ENCODE data around the gene ACCS.

The ACCS gene

DNA sequence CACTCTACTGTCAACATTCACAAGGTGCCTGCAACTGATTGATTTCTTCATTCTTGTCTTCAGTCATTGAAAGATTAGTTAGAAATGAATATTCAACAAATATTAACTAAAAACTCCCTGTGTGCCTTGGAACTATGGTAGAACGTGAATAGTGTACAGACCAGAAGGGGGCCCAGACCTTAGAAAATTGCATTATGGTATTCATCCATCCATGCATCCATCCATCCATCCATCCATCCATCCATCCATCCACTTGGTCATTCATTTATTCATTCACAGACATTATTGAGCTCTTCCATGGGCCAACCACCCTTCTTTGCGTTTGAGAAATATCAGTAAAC lies 28.4 kb upstream of the ACCS start:
- no peak for DNase-seq

GRCh38 chr11:44043157-44043556 lies 22.9 kb upstream of the ACCS start:
- DNase-seq = no peak

GRCh38 chr11:44046182-44046581 lies 19.9 kb upstream of the ACCS start:
- no peak for DNase-seq

DNA sequence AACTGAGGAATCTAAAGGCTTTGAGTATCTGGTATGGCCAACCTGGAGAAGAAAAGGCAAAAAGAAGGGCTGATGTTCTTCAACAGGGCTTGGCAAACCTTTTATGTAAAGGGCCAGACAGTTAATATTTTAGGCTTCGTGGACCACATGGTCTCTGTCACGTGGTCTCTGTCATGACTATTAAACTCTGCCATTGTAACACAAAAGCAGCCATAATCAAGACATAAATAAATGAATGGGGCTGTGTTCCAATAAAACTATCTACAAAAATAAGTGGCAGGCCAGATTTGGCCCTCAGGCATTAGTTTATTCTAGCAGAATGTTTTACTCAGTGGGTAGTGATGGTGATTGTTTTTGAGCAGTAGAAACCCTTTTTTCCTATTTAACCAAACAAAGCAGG lies 18.8 kb upstream of the ACCS start:
- DNase-seq = no peak

DNA sequence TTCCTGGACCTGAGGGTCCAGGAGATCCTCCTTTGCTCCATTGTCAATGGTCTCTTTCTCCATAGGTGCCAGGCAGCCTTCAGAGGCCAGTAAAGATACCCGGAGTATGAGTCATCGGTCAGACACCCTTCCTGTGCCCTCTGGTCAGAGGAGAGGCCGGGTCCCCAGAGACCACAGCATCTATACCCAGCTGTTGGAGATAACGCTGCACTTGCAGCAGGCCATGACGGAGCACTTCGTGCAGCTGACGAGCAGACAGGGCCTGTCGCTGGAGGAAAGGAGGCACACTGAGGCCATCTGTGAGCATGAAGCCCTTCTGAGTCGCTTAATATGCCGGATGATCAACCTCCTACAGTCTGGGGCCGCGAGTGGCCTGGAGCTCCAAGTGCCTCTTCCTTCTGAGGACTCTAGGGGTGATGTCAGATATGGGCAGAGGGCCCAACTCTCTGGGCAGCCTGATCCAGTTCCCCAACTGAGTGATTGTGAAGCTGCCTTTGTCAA lies 18.1 kb upstream of the ACCS start, which contains the start of gene ACCSL:
Gene ACCSL, plus strand, starts transcription at position 51 of the 501 bp plus-strand sequence. Its CDS starts 56 bp downstream, at position 107.
- DNase-seq = peak in 24 of 56 donors; percentile 2 to 52 (median 24)

DNA sequence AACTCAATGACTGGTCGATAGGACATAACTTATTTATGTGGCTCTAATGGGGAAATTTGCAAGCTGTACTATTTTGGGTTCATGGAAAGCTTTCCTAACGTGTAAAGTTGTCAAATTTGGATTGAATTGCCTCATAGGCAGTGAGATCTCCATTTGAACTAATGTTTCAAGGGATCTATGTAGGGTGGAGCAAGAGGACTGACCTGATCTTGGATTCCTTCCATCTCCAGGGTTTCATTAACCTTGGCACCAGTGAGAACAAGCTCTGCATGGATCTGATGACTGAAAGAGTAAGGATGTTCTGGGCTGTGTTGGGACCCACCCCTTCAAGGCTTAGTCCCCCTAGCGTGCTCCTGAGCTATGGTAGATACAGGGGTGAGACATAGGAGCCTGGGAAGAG lies 16.2 kb upstream of the ACCS start:
- DNase-seq = no peak

DNA sequence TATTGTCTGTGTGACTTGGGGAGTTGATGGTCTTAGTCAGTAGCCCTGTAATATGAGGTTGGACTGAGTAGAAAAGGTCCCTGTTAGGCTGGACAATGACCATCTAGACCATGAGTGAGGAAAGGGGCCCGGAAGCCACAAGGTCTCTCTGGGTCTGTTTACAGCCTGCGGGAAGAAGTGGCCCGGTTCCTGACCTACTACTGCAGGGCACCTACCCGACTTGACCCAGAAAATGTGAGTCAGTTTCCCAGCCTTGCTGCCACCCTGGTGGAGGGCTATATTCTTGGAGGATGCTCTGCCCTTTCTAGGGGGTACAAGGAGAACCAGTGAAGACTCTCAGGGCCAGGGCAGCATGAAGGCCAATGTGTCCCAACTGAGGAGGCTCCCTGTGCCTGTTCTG lies 14.9 kb upstream of the ACCS start:
- DNase-seq = no peak

GRCh38 chr11:44057340-44057739 lies 8.7 kb upstream of the ACCS start:
- DNase-seq = no peak

GRCh38 chr11:44058275-44058674 lies 7.8 kb upstream of the ACCS start:
- no peak for DNase-seq

GRCh38 chr11:44065161-44065661 lies 859 bp upstream of the ACCS start:
- DNase-seq = no peak

- DNase-seq = no peak
Measured at GRCh38 chr11:44066732-44067141, 667 bp downstream of the ACCS start.

GRCh38 chr11:44067266-44067665 lies 1.2 kb downstream of the ACCS start:
- no peak for DNase-seq

DNA sequence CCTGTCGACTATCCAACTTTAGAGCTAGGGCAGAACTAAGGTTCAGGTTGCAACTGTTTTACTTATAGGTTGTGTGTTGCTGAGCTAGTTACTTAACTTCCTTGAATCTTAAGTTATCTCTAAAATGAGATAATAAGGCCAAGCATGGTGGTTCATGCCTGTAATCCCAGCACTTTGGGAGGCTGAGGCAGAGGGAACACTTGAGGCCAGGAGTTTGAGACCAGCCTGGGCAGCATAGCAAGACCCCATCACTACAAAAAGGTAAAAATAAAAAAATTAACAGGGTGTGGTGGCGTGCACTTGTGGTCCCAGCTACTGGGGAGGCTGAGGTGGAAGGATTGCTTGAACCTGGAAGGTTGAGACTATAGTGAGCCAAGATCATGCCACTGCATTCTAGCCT lies 2.1 kb downstream of the ACCS start:
- DNase-seq = no peak

DNA sequence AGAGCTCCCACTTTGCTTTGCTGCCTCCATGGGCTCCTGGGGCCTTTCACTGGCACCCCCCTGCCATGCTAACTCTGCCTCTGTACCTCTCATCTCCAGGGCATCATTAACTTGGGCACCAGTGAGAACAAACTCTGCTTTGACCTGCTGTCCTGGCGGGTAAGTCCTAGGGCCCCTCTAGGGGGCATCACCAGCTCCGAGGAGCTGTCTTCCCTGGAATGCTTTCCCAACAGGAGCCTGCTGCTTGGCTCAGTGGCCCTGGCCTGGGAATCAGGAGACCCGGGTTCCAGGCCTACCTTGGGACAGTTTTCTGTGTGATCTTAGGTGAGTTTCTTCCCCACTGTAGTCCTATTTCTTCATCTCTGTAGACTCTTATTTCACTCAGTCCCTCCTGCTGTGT lies 5.1 kb downstream of the ACCS start:
- DNase-seq = no peak

DNA sequence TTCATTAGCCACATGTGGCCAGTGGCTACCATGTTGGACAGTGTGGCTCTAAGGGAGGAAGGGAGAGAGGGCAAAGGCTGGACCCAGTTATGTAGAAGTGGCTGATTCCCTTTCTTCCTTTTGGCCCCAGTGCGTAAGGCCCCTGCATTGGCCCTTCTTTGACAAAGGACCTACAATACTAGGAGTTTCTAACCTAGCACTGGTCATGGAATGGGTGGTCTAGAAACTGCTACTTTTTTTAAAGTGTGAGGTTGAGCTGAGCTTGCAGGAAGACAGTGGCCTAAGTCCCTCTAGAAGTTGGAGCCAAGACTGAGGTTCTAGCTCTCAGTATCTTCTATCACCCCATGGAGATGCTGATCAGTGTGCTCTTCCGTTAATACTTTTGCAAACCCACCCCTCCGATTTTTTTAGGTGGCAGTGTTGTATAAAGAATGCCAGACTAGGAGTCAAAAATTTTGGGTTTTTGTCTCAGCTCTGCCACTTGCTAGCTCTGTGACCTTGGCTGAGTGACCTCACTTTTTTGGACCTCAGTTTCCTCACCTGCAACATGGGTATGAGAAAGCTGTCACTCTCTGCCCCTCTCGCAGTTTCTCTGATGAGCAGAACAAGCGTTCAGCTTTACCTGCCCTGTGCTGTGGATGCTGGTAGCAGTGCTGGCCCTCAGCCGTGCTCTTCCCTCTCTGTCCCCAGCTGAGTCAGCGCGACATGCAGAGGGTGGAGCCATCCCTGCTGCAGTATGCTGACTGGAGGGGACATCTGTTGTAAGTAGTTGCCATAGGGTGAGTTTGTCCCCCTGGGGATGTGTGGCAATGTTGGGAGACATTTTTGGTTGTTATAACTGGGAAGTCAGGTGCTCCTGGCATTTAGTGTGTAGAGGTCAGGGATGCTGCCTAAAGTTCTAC lies 6.9 kb downstream of the ACCS start:
- no peak for DNase-seq

DNA sequence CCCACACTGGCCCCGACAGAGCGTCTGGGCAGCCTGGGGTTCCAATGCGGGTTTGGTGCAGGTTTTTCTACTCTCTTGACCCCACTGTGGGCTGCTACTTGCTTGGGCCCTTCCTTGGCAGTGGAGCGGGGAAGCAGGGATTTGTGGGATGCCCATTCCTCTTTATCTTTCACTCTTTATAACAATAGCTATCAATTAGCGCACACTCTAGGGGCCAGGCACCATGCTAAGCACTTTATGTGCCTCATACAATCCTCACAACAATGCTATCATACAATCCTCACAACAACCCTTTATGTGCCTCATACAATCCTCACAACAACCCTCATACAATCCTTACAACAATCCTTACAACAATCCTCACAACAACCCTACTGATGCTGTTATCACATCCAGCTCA lies 12.7 kb downstream of the ACCS start:
- no peak for DNase-seq

DNA sequence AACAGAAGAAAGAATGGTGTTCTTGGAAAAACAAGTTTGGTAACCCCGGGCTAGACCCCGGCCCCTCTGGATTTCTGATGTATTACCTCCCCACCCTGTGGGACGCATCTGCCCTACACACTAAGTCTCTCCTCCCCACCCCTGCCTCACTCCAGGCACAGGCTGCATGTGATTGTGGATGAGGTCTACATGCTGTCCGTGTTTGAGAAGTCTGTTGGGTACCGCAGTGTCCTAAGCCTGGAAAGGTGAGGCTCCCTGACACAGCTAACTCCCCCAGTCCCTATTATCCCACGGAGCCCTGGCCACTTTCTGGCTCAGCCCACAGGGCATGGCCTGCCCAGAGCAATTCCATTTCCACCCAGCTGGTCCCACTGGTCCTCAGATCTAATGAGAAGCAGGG lies 13.3 kb downstream of the ACCS start:
- DNase-seq = no peak

DNA sequence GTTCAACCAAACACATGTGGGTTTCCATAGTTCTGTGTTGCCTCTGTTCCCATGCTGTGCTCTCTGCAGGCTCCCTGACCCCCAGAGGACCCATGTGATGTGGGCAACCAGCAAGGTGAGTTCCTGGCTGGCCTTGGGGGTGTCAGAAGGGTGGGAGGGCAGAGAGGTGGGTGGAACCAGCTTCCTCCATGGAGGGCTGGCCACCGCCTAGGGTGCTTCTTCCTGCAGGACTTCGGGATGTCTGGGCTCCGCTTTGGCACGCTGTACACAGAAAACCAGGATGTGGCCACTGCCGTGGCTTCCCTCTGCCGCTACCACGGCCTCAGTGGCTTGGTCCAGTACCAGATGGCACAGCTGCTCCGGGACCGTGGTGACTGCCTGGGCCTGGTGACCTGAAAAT lies 14.9 kb downstream of the ACCS start:
- DNase-seq = no peak

- no peak for DNase-seq
Measured at GRCh38 chr11:44082645-44083044, 16.6 kb downstream of the ACCS start.

DNA sequence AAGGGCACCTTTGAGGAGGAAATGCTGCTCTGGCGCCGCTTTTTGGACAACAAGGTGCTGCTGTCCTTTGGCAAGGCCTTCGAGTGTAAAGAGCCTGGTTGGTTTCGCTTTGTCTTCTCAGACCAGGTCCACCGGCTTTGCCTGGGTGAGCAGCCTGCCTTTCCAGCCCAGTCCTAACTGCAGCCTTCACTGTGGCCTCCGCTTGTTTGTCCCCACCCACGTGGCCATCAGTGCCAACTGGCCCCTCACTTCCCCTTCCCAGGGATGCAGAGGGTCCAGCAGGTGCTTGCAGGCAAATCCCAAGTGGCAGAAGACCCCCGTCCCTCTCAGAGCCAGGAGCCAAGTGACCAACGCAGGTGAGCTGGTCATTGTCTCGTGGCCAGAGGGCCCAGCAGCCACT lies 17.4 kb downstream of the ACCS start:
- DNase-seq = no peak

DNA sequence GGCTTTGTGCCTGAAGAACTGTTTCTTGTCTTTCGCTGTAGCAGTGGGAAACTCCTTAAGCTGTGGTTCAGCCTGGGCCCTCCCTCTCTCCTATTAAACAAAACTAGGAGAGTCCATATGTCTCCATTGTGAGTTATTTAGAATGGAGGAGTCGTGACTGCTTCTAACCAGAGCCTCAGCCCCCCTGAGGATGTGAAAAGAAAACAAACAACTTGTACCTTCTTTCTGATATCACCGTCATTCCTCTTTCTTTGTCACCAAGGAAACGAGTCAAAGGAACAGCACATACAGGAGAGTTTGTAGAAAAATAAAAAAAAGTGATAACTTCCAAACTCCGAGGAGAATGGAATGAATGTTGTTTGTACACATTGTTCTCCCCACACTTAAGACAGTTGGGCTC lies 17.8 kb downstream of the ACCS start:
- peak in 3 of 56 donors; percentile 7 to 11 (median 9) for DNase-seq

DNA sequence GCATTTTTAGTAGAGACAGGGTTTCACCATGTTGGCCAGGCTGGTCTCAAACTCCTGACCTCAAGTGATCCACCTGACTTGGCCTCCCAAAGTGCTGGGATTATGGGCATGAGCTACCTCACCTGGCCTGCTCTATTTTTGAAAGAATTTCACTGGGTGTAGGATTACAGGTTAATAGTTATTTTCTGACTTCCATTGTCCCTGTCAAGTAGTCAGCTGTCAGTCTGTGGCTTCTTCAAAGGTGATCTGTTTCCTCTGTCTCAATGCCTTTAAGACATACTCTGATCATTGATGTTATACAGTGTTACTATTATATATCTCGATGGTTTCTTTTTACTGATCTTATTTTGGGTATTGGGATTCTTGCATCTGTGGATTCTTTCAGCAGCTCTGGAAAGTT lies 19.3 kb downstream of the ACCS start:
- DNase-seq = no peak

DNA sequence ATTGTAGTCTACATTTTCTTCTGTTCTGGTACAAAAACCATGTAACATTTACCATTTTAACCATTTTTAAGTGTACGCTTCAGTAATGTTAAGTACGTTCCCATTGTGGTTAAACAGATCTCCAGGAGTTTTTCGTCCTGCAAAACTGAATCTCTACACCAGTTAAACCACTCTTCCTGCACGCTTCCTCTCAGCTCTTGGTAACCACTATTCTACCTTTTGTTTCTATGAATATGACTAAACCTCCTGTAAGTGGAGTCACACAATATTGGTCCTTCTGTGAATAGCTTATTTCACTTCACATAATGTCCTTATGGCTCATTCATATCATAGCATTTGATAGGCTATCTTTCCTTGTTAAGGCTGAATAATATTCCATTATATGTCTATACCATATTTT lies 22.3 kb downstream of the ACCS start:
- DNase-seq = no peak

All from amygdala (tissue), 56 donors.